GM19035 (cell line): ENCODE data around the gene CCDC33.

Source experiments
- ATAC-seq: cut with Tn5 transposase; IDR thresholded peaks from one replicate; pipeline ENCODE4 v1.9.1; 2021; ENCODE audit not compliant: unreplicated experiment

Gene CCDC33

GRCh38 chr15:74307827-74308811, 72.0 kb downstream of the CCDC33 start:
- no peak for ATAC-seq

- no peak for ATAC-seq
These were observed 75.8 kb downstream of the CCDC33 start for GRCh38 chr15:74311734-74312444.

- ATAC-seq: no peak
These were observed 76.4 kb downstream of the CCDC33 start for GRCh38 chr15:74312445-74313007.

- ATAC-seq: no peak
These were observed 77.8 kb downstream of the CCDC33 start for GRCh38 chr15:74313889-74314288.

- ATAC-seq: no peak
These were observed 78.8 kb downstream of the CCDC33 start for GRCh38 chr15:74314795-74315438.

GRCh38 chr15:74315626-74316025, 79.5 kb downstream of the CCDC33 start:
- no peak for ATAC-seq

GRCh38 chr15:74316141-74316540, 80.0 kb downstream of the CCDC33 start:
- ATAC-seq: no peak

- ATAC-seq: no peak
These were observed 81.8 kb downstream of the CCDC33 start for GRCh38 chr15:74317820-74318375.

- no peak for ATAC-seq
These were observed 82.4 kb downstream of the CCDC33 start for GRCh38 chr15:74318376-74319137.

GRCh38 chr15:74319138-74319460, 83.0 kb downstream of the CCDC33 start:
- no peak for ATAC-seq

GRCh38 chr15:74319596-74320351, 83.6 kb downstream of the CCDC33 start:
- no peak for ATAC-seq

GRCh38 chr15:74320352-74321247, 84.5 kb downstream of the CCDC33 start:
- ATAC-seq: no peak

GRCh38 chr15:74322558-74323180, 86.5 kb downstream of the CCDC33 start:
- no peak for ATAC-seq

GRCh38 chr15:74324714-74325113, 88.6 kb downstream of the CCDC33 start:
- no peak for ATAC-seq

- ATAC-seq: no peak
These were observed 90.6 kb downstream of the CCDC33 start for GRCh38 chr15:74326746-74327145.

GRCh38 chr15:74327756-74328155, 91.6 kb downstream of the CCDC33 start:
- ATAC-seq: no peak

- ATAC-seq: no peak
These were observed 92.4 kb downstream of the CCDC33 start for GRCh38 chr15:74328331-74329056.
